Mesothelial cell of epicardium (in vitro differentiated cells): ENCODE results near the gene ZC3H11A. TPM values are rescaled to one million over a fixed set of nuclear protein-coding genes. Genes with fewer than 3 reads are reported as not detected.

Experiments used
- DNase-seq, 2 experiments: peaks; one replicate each; pipeline ENCODE4 v3.0.0; 2021; ENCODE audit warnings: low spot score in 2 of 2; ENCODE audit not compliant: unreplicated experiment in 2 of 2
- H3K27ac Mint-ChIP-seq: 2 replicates; pipeline ENCODE4 v1.8.0; 2021; ENCODE audit warnings: mixed read lengths
- H3K27me3 Mint-ChIP-seq: 2 replicates; pipeline ENCODE4 v1.8.0; 2021; ENCODE audit warnings: low read depth, mixed read lengths
- H3K36me3 Mint-ChIP-seq: 2 replicates; pipeline ENCODE4 v1.8.0; 2021; ENCODE audit warnings: mixed read lengths
- H3K4me1 Mint-ChIP-seq: 2 replicates; pipeline ENCODE4 v1.8.0; 2021; ENCODE audit warnings: mixed read lengths
- H3K4me3 Mint-ChIP-seq: 2 replicates; pipeline ENCODE4 v1.8.0; 2021; ENCODE audit warnings: mild to moderate bottlenecking, moderate library complexity, mixed read lengths
- H3K9me3 Mint-ChIP-seq: 2 replicates; pipeline ENCODE4 v1.8.0; 2021; ENCODE audit warnings: mixed read lengths
- CTCF ChIP-seq: fragments of 200-600 bp; sonication (generic); IDR thresholded peaks from one replicate; pipeline ENCODE4 v1.5.0; 2021; ENCODE audit warnings: antibody characterized with exemption; ENCODE audit not compliant: unreplicated experiment
- total RNA-seq: library from RNA; stranded (reverse); gene quantifications from 3 replicates; pipeline ENCODE4 v1.2.1, GENCODE V29; 2021

Gene ZC3H11A
- total RNA-seq, 1 donor from 2014 or later, result 105 TPM

- Mint-ChIP-seq H3K27me3 (no peaks in the 10 kb centered on the region), H3K27ac (peak overlapping the region; percentile 95), H3K4me1 (peaks cover 15% of the 10 kb centered on the region), H3K9me3 (no peaks in the 10 kb centered on the region), H3K4me3 (no peak overlapping the region), H3K36me3 (peaks cover 54% of the 10 kb centered on the region)
- DNase-seq, result no peak
- TF ChIP-seq CTCF, result no peak
These were observed 43.7 kb downstream of the ZC3H11A start for GRCh38 chr1:203839081-203839480.

GRCh38 chr1:203840208-203840808 lies 44.9 kb downstream of the ZC3H11A start:
- peaks cover 55% of the 10 kb centered on the region for H3K36me3 Mint-ChIP-seq
- peak overlapping the region; percentile 47 for H3K27ac Mint-ChIP-seq
- peaks cover 15% of the 10 kb centered on the region for H3K4me1 Mint-ChIP-seq
- DNase-seq, result no peak
- H3K27me3 Mint-ChIP-seq, result no peaks in the 10 kb centered on the region
- H3K9me3 Mint-ChIP-seq, result no peaks in the 10 kb centered on the region
- no peak for TF ChIP-seq CTCF
- no peak overlapping the region for H3K4me3 Mint-ChIP-seq

- no peaks in the 10 kb centered on the region for H3K9me3 Mint-ChIP-seq
- peaks cover 64% of the 10 kb centered on the region for H3K36me3 Mint-ChIP-seq
- H3K4me3 Mint-ChIP-seq, result no peak overlapping the region
- DNase-seq, result no peak
- H3K27me3 Mint-ChIP-seq, result no peaks in the 10 kb centered on the region
- no peak for TF ChIP-seq CTCF
- peaks cover 15% of the 10 kb centered on the region for H3K4me1 Mint-ChIP-seq
- H3K27ac Mint-ChIP-seq, result no peak overlapping the region
These were observed 47.1 kb downstream of the ZC3H11A start for GRCh38 chr1:203842559-203842876.

- Mint-ChIP-seq H3K27ac (no peak overlapping the region), H3K9me3 (no peaks in the 10 kb centered on the region), H3K36me3 (peaks cover 59% of the 10 kb centered on the region), H3K4me1 (peaks cover 11% of the 10 kb centered on the region), H3K4me3 (no peak overlapping the region), H3K27me3 (no peaks in the 10 kb centered on the region)
- TF ChIP-seq CTCF, result no peak
- DNase-seq, result no peak
These were observed 48.0 kb downstream of the ZC3H11A start for GRCh38 chr1:203843435-203843834.

Other genes with a start within 250 kb of the ZC3H11A start
- 234 to 238 TPM (median 237 TPM) in 3 replicates for gene ATP2B4, start 168.8 kb upstream of the ZC3H11A start, total RNA-seq
- 0.07 TPM in 1 of 3 replicates, not detected in the others for gene LAX1, start 30.4 kb upstream of the ZC3H11A start, total RNA-seq
- gene ZBED6, start within 50 bp of the ZC3H11A start, total RNA-seq, result 57.4 to 60.4 TPM (median 58.3 TPM) in 3 replicates
- gene SNRPE, start 66.0 kb downstream of the ZC3H11A start, total RNA-seq, result 185 to 188 TPM (median 186 TPM) in 3 replicates